Neuronal stem cell (in vitro differentiated cells): ENCODE measurements around the gene PICALM.

Experiments
- DNase-seq: peaks from one replicate; pipeline ENCODE4 v3.0.0-alpha.2; 2013; ENCODE audit warnings: low spot score
- H2AFZ ChIP-seq: one replicate; pipeline ENCODE4 v1.6.1; 2013; ENCODE audit warnings: mild to moderate bottlenecking, low read length, inconsistent platforms
- H2AK5ac ChIP-seq: 2 replicates; pipeline ENCODE4 v1.6.1; 2013; ENCODE audit warnings: low read depth, mild to moderate bottlenecking, inconsistent platforms, low read length, moderate library complexity, mixed read lengths
- H2BK120ac ChIP-seq: 2 replicates; pipeline ENCODE4 v1.6.1; 2013; ENCODE audit warnings: low read depth, mild to moderate bottlenecking, inconsistent platforms, low read length, moderate library complexity, mixed read lengths
- H2BK12ac ChIP-seq: one replicate; pipeline ENCODE4 v1.6.1; 2013; ENCODE audit warnings: low read length, inconsistent platforms
- H2BK15ac ChIP-seq: 2 replicates; pipeline ENCODE4 v1.6.1; 2013; ENCODE audit warnings: mild to moderate bottlenecking, low read length, inconsistent platforms, mixed read lengths
- H2BK5ac ChIP-seq: one replicate; pipeline ENCODE4 v1.6.1; 2013; ENCODE audit warnings: inconsistent platforms, mild to moderate bottlenecking, low read length, moderate library complexity
- H3K14ac ChIP-seq: one replicate; pipeline ENCODE4 v1.6.1; 2013; ENCODE audit warnings: low read length, inconsistent platforms
- H3K18ac ChIP-seq: 2 replicates; pipeline ENCODE4 v1.6.1; 2013; ENCODE audit warnings: low read length, inconsistent platforms
- H3K23ac ChIP-seq: 2 replicates; pipeline ENCODE4 v1.6.1; 2013; ENCODE audit warnings: low read depth, mild to moderate bottlenecking, mixed read lengths, low read length, inconsistent platforms; ENCODE audit not compliant: poor library complexity
- H3K27ac ChIP-seq: replicated peaks from 3 replicates; pipeline ENCODE4 v1.5.1; 2013; ENCODE audit warnings: low read length, inconsistent platforms
- H3K27me3 ChIP-seq, 3 experiments: 2 replicates each; pipeline ENCODE4 v1.6.1; 2013; ENCODE audit warnings: low read length in 3 of 3, mild to moderate bottlenecking in 2 of 3, inconsistent platforms in 1 of 3, low read depth in 1 of 3, mixed read lengths in 1 of 3, moderate library complexity in 1 of 3; ENCODE audit not compliant: control insufficient read depth in 3 of 3, insufficient read depth in 3 of 3
- H3K36me3 ChIP-seq, 2 donors: replicated peaks in 1 of 2; 2 replicates each; pipeline ENCODE4 v1.6.1; 2013; ENCODE audit warnings: low read length in 2 of 2; ENCODE audit not compliant: control insufficient read depth in 2 of 2, insufficient read depth in 2 of 2
- H3K4ac ChIP-seq: 2 replicates; pipeline ENCODE4 v1.6.1; 2013; ENCODE audit warnings: inconsistent platforms, mild to moderate bottlenecking, low read length, moderate library complexity
- H3K4me1 ChIP-seq, 2 donors: 1 replicate in 1 of 2; 2 replicates in 1 of 2; pipeline ENCODE4 v1.6.1; 2013; ENCODE audit warnings: low read length in 2 of 2, low read depth in 1 of 2; ENCODE audit not compliant: control insufficient read depth in 2 of 2, insufficient read depth in 1 of 2
- H3K4me2 ChIP-seq: one replicate; pipeline ENCODE4 v1.6.1; 2013; ENCODE audit warnings: mild to moderate bottlenecking, low read length, inconsistent platforms; ENCODE audit not compliant: insufficient read depth, poor library complexity, severe bottlenecking
- H3K4me3 ChIP-seq, 2 donors: 2 replicates each; pipeline ENCODE4 v1.5.1; 2013; ENCODE audit warnings: low read length in 2 of 2, mild to moderate bottlenecking in 2 of 2, inconsistent platforms in 1 of 2, moderate library complexity in 1 of 2
- H3K79me1 ChIP-seq: one replicate; pipeline ENCODE4 v1.6.1; 2013; ENCODE audit warnings: low read depth, mild to moderate bottlenecking, inconsistent platforms, low read length, moderate library complexity
- H3K9ac ChIP-seq: one replicate; pipeline ENCODE4 v1.6.1; 2013; ENCODE audit warnings: mild to moderate bottlenecking, low read depth, low read length, inconsistent platforms; ENCODE audit not compliant: poor library complexity
- H3K9me3 ChIP-seq, 2 donors: replicated peaks in 1 of 2; 2 replicates each; pipeline versions ENCODE3 to v1.6.1; 2013; ENCODE audit warnings: low read length in 2 of 2, mild to moderate bottlenecking in 2 of 2, inconsistent platforms in 1 of 2, low read depth in 1 of 2, mixed read lengths in 1 of 2, moderate library complexity in 1 of 2; ENCODE audit not compliant: control insufficient read depth in 2 of 2, insufficient read depth in 1 of 2
- H4K8ac ChIP-seq: one replicate; pipeline ENCODE4 v1.6.1; 2013; ENCODE audit warnings: low read depth, mild to moderate bottlenecking, inconsistent platforms, low read length, moderate library complexity
- H4K91ac ChIP-seq: one replicate; pipeline ENCODE4 v1.6.1; 2013; ENCODE audit warnings: low read length, low read depth, mild to moderate bottlenecking, inconsistent platforms; ENCODE audit not compliant: poor library complexity
- whole genome bisulfite sequencing, 2 donors: extraction: QIAGEN DNeasy Blood & Tissue Kit; methylation state at CpG; one replicate each; pipeline ENCODE4 v1.1.7; 2013; ENCODE audit warnings: missing lambda C conversion rate in 2 of 2, mixed read lengths in 1 of 2; ENCODE audit not compliant: insufficient read length in 2 of 2, insufficient replicate concordance in 1 of 2; ENCODE audit errors: extremely low coverage in 2 of 2; 5-methylcytosine and 5-hydroxymethylcytosine counted together

Gene PICALM

GRCh38 chr11:85945296-85945695 is 123.6 kb downstream of the PICALM start:
- no CpG with 5 or more reads among the region's 2 CpGs for WGBS, 2 donors
- peaks cover 0 to 3% of the 10 kb centered on the region in 2 donors for H3K9me3 ChIP-seq
- no peaks in the 10 kb centered on the region for H3K36me3 ChIP-seq
- DNase-seq, result no peak
- no peak overlapping the region for H4K91ac ChIP-seq
- H3K14ac ChIP-seq, result no peak overlapping the region
- no peak overlapping the region for H3K23ac ChIP-seq
- H3K79me1 ChIP-seq, result no peaks in the 10 kb centered on the region
- H2AK5ac ChIP-seq, result no peak overlapping the region
- H2AFZ ChIP-seq, result no peak overlapping the region
- no peak overlapping the region for H3K9ac ChIP-seq
- H3K4me3 ChIP-seq, result no peak overlapping the region
- no peak overlapping the region for H3K4ac ChIP-seq
- H2BK120ac ChIP-seq, result no peak overlapping the region
- no peaks in the 10 kb centered on the region for H3K27me3 ChIP-seq
- no peak overlapping the region for H3K4me2 ChIP-seq
- no peak overlapping the region for H3K18ac ChIP-seq
- no peak overlapping the region for H3K27ac ChIP-seq
- H4K8ac ChIP-seq, result no peak overlapping the region
- no peaks in the 10 kb centered on the region for H3K4me1 ChIP-seq
- no peak overlapping the region for H2BK12ac ChIP-seq
- H2BK5ac ChIP-seq, result no peak overlapping the region
- no peak overlapping the region for H2BK15ac ChIP-seq

GRCh38 chr11:85941380-85941973 is 127.4 kb downstream of the PICALM start:
- Histone ChIP-seq H3K14ac (no peak overlapping the region), H3K36me3 (no peaks in the 10 kb centered on the region)

GRCh38 chr11:85939099-85940015 is 129.5 kb downstream of the PICALM start:
- H3K4me2 ChIP-seq, result no peak overlapping the region
- no peak overlapping the region for H3K9ac ChIP-seq
- no peak overlapping the region for H3K18ac ChIP-seq
- no peak overlapping the region for H3K4ac ChIP-seq
- H2AK5ac ChIP-seq, result no peak overlapping the region
- peaks cover 0 to 8% of the 10 kb centered on the region in 2 donors for H3K9me3 ChIP-seq
- H2BK15ac ChIP-seq, result no peak overlapping the region
- H3K79me1 ChIP-seq, result no peaks in the 10 kb centered on the region
- H3K4me3 ChIP-seq, result no peak overlapping the region
- H4K91ac ChIP-seq, result no peak overlapping the region
- H3K27ac ChIP-seq, result no peak overlapping the region
- H3K23ac ChIP-seq, result no peak overlapping the region
- H2BK5ac ChIP-seq, result no peak overlapping the region
- no CpG with 5 or more reads among the region's 4 CpGs for WGBS, 2 donors
- no peaks in the 10 kb centered on the region for H3K36me3 ChIP-seq
- no peaks in the 10 kb centered on the region for H3K4me1 ChIP-seq
- no peak for DNase-seq
- no peak overlapping the region for H2BK120ac ChIP-seq
- no peak overlapping the region for H4K8ac ChIP-seq
- H3K14ac ChIP-seq, result no peak overlapping the region
- H2BK12ac ChIP-seq, result no peak overlapping the region
- H3K27me3 ChIP-seq, result no peaks in the 10 kb centered on the region
- H2AFZ ChIP-seq, result no peak overlapping the region

More at GRCh38 chr11:85941380-85941973, 127.4 kb downstream of the PICALM start:
- Histone ChIP-seq H3K4me1 (no peaks in the 10 kb centered on the region), H2BK5ac (no peak overlapping the region), H3K23ac (no peak overlapping the region), H3K18ac (no peak overlapping the region), H2AK5ac (no peak overlapping the region), H3K27ac (no peak overlapping the region), H2BK15ac (no peak overlapping the region), H4K8ac (no peak overlapping the region), H3K9ac (no peak overlapping the region), H2BK120ac (no peak overlapping the region), H2BK12ac (no peak overlapping the region), H2AFZ (peak overlapping the region; percentile 40), H3K4ac (no peak overlapping the region), H3K27me3 (no peaks in the 10 kb centered on the region), H3K79me1 (no peaks in the 10 kb centered on the region), H3K9me3 (peaks cover 0 to 3% of the 10 kb centered on the region in 2 donors), H4K91ac (no peak overlapping the region), H3K4me3 (no peak overlapping the region), H3K4me2 (no peak overlapping the region)
- DNase-seq, result peak; percentile 14
- no CpG with 5 or more reads among the region's 6 CpGs for WGBS, 2 donors

GRCh38 chr11:85937835-85938234 is 131.0 kb downstream of the PICALM start:
- Histone ChIP-seq H3K27me3 (no peaks in the 10 kb centered on the region), H3K27ac (no peak overlapping the region), H2BK120ac (no peak overlapping the region), H2BK15ac (no peak overlapping the region), H3K4me3 (no peak overlapping the region), H3K9ac (no peak overlapping the region), H3K18ac (no peak overlapping the region), H3K4me2 (no peak overlapping the region), H4K91ac (no peak overlapping the region), H3K23ac (no peak overlapping the region), H3K4me1 (no peaks in the 10 kb centered on the region), H3K14ac (no peak overlapping the region), H3K9me3 (peaks cover 0 to 8% of the 10 kb centered on the region in 2 donors), H2BK12ac (no peak overlapping the region), H2AFZ (no peak overlapping the region), H2BK5ac (no peak overlapping the region), H3K4ac (no peak overlapping the region), H3K36me3 (no peaks in the 10 kb centered on the region), H2AK5ac (no peak overlapping the region), H3K79me1 (no peaks in the 10 kb centered on the region), H4K8ac (no peak overlapping the region)
- DNase-seq, result no peak
- WGBS, 2 donors, result no CpG with 5 or more reads among the region's 1 CpG
